ENCODE results near the gene LDLRAD3.

Gene LDLRAD3

DNA sequence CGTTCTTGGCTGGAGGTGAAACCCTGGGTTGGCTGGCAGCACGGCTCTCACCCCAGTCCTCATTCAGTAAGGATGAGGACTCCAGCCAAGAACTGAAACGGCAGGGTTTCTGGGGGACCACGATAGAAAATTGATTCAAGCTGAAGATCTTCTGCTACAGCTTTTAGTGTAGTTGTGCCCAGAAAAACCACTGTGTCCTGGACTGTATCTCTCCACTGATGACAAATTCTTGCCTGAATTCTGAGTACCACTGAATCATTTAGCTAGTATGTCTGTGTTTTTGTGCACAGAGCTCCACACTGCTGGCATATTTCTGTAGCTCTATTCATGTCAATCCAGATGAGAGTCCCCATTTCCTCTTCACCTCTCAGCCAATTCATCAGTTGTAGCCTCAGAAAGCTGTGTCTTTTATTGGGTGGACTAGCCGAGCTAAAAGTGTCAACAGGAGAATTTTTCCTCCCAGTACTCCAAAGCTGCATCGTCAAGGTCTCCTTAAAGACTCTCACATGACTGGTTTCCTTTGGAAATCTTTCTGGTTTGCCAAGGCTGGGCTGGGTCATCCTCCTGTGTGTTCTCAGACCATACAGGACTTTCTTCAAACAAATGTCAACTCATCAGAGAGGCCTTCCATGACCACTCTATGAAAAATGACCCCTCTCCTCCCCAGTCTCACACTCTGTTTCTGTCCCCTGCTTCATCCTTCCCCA is 144.6 kb downstream of the LDLRAD3 start:
- DNase-seq: no peak

DNA sequence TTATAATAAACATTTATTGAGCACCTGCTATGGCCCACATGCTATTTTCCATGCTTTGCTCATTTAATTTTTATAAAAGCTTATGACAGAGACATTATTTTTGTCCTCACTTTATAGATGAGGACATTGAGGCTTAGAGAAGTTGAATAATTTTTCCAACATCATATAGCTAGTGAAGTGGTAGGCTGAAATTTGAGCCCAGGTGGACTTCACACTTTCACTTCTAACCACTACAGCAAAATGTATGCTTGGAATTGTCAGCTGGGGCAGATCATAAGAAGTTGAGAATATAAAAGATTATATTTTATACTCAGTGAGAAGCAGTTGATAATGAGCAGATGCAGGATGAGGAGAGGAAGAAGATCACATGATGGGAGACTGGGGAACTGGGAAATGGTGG is 146.1 kb downstream of the LDLRAD3 start:
- DNase-seq: no peak

DNA sequence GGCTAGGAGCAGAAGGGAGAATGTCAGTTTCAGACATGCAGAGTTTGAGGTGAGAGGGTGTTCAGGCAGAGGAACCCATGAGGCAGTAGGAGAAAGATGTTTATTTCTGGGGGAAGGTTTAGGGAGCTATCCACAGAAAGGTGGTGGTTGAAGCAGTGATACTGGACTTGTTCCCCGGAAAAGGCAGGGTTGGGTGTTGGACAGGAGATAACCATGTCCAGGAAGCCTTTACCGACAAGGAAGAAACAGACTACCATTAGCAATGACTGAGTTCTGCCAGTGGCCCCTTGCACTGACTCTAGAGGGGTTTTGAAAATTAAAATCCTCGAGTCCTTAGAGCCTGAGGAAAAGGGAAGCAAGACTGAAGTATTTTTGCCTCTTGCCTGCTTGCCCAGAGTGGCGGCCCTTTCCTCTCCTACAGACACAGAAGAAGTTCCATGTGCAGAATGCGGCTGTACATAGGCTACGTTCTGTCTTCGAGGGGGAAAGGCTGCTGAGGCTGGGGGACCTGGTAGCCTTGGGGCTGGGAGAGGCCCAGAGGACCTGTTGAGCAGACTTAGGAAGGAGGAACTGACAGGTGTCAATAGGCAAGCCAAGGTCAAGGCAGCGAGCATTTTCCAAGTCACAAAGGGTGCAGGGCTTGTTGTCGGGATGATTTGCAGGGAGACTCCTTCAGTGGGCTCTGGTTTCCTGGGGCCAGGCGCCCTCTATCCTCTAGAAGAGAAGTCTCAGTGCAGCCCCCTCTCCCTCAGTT is 146.7 kb downstream of the LDLRAD3 start:
- DNase-seq: no peak

DNA sequence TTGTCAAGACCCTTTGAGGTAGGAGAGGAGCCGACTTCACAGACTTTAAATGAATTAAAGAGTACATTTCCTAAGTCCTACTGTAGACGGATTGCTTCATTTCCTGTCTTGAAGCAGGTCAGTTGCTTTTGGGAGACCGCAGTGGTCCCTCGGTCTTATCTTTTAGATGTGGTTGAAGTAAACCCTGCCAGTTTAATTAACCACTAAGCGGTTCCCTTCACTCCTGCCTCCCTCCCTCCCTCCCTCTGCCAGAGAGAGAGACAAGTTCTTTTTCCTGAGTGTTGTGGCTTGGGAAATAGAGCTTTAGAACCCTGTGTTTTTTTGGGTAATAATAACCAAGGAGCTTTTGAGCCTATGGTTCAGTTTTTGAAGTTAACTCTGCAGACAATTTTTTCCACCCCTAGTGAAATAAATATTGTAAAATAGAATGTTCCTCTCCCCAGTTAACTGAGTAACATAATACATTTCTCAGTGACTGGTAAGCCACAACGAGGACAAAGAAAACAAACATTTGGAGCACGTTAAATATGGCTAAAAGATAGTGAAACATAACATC is 147.5 kb downstream of the LDLRAD3 start:
- no peak for DNase-seq

DNA sequence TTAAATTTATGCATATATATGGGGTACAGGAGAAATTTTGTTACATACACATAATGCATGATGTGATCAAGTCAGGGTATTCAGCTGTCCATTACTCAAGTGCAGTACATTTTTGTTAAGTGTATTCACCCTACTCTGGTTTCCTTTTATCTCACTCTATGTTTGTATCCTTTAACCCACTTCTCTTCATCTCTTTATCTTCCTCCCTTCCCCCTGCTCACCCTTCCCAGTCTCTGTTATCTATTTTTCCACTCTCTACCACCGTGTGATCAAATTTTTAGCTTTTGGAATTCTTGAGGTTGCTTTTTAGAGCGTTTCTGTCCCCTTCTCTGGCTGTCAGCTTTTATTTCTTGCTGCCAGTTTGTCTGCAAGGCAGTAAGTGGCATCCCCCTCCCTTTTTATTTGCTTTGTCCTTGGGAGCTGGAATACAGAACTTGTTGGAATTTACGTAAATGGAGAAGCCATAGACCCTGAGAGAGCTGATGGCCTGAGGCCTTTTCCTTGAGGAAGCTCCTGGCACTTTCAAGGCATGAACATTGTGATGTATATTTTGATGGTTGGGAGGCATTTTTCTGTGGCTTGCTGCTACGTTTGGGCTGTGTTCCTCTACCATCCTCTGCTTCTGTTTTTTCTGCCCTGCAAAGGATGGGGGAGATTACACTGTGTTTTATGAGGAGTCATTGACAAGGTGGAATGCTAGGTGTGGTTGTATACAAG is 148.6 kb downstream of the LDLRAD3 start:
- no peak for DNase-seq

DNA sequence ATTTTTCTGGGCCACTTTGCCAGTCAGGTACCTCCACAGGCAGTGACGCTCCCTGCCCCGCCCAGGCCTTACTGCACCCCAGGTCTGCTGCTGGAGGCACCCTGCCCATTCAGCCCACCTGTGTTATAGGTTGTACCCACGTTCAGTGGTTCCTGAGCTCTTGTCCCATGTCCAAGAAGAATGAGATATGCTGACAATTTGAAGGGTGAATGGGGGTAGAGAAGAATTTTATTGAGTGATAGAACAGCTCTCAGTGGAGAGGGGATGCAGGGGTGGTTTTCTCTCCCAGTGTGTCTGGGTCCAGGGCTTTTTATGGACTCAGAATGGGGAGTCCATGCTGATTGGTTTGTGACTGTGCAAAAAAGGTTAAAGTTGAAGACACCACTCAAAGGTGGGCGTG is 149.7 kb downstream of the LDLRAD3 start:
- no peak for DNase-seq

DNA sequence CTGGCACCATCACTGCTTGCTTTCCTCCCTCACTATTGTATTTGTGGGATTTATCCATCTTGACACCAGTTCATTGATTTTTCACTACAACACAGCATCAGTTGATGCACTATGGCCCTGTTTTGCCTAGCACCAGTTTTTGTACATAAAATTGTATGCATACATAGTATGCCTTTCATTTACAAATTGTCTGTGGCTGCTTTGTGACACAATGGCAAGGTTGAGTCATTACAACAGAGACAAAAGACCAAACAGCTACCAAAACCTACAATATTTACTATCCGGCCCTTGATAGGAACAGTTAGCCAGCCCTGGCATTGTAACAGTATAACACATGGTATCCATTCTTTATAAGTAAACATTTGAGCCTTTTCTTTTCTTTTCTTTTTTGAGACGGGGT is 150.3 kb downstream of the LDLRAD3 start:
- no peak for DNase-seq

DNA sequence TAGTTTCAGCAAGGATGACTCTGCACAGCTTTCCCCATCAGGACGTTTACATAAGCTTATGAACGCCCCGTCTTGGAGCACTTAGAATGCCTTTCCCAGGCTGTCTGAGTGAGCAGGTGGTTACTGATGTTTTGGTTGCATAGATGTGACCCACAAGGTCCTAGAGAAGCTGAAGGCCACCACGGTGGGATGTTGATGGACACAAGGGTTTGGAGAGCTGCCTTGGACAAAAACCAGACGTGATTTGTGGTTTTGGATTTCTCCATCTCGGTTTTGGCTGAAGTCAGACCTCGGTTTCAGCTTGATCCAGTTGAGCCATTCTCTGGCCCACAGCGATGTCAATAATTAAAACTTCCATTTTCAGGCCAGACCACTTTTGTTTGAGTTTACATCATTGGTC is 151.9 kb downstream of the LDLRAD3 start:
- DNase-seq: no peak

DNA sequence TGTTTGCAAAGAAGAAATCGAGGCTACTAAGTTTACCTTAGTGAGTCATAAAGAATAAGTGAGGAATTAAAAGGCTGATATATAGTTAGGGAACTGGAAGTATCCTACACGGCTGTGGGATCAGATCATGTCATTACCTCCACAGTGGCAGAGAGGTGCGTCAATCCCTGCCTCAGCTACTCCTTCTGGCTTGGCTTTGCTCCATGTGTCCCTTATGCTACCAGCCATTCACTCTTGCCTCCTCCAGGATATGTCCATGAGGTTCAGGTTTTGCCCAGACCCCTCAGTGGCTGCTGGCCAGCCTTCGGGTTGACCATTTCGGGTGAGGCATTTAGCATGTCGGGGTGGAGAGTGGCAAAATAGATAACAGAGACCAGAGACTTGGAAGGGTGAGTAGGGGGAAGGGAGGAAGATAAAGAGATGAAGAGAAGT is 153.4 kb downstream of the LDLRAD3 start:
- no peak for DNase-seq

DNA sequence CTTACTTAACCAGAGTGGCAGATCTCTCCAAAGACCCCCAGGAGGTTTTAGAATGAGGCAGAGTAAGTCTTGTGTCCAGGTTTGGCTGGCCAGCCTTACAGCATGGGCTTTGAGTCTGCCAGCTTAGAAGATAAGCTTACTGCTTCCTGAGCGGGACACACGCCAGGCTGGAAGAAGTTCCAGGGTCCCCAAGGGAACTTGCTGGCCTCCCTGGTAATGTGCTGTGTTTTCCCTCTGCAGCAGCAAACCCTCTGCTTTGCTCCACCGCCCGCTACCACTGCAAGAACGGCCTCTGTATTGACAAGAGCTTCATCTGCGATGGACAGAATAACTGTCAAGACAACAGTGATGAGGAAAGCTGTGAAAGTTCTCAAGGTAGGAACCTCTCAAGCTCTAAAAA is 154.2 kb downstream of the LDLRAD3 start:
- no peak for DNase-seq

DNA sequence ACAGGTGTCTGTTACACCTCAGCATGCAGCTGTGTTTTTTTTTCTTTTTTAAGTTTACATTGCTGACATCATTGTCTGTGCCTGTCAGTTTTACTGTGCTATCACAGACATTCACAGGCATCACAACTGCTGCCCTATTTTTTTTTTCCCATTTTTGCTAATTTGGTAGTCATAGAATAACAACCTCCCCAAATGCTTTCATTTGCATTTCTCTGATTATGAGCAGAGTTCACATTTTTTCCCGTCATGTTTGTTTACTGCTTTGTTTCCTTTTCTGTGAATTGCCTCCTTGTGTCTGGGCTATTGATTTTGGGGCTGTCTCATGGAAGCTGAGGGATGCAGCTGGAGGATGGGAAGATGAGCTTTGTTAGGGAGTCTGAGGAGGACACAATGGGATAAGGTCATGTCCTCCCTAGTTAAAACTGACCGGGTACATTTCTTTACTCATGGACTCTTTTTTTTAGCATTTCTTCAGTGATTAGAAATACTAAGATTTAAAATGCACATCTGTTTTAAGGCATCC is 155.1 kb downstream of the LDLRAD3 start:
- no peak for DNase-seq

DNA sequence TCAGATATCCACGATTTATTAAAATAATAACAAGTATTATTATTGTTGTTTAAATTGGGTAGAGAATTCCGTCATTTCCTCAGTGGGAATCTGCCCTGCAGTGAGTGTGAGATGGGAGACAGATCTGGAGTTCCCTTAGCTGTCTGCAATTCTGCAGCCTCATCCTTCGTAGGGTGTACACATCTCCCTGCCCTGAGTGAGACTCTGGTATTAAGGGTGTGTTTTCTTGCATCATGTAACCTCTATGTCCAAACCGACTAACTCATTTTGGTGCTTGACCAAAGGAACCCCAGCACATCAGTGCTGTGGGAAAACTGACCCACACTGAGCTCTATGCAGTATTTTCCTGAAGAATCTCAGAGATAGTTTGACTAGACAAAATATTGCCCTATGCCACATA is 157.6 kb downstream of the LDLRAD3 start:
- no peak for DNase-seq

DNA sequence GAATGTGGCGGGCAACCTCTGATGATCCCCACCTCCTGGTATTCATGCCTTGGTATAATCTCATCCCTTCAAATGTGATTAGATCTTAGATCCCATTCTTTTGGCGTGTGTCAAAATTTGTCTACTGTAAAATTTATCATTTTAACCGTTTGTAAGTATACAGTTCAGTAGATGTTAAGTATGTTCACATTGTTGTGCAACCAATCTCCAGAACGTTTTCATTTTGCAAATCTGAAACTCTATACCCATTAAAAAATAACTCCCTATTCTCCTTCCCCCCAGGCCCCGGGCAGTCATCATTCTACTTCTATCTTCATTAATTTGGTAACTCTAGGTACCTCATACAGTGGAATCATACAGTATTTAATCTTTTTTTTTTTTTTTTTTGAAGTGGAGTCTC is 159.0 kb downstream of the LDLRAD3 start:
- DNase-seq: no peak

DNA sequence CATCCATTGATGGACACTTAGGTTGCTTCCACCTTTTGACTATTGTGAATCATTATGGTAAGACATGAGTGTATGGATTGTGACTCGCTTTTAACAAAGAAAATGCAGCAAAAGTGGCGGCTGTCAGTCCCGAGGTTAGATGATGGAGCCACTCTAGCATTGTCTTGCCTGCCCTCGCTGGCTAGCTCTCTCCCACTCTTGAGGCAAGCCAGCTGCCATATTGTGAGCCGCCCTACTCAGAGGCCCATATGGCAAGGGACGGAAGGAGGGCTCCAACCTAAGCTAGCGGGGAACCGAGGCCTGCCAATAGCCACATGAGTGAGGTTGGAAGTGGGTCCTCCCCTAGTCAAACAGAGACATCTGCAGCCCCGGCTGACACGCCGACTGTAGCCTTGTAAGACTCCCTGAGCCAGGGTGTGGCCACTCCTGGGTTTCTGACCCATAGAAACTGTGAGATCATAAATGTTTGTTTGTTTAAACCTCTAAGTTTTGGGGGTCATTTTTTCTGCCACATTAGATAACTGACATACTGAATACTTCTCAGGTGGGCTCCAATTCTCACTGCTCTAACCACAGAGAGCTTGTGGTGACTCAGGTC is 160.2 kb downstream of the LDLRAD3 start:
- no peak for DNase-seq

DNA sequence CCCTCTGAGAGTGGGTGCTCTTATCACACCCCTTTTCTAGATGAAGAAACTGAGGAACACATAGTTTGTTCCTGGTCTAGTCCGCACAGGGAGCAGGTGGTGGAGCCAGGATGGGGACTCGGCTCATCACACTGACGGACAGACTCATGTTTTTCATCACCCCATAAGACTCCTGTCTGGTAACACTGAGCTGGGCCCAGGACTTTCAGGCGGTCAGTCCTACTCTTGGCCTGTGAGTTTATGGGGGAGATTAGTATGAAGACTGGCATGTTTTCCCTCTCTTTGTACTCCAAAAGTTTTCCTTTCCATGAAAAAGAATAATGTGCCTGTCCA is 160.8 kb downstream of the LDLRAD3 start:
- DNase-seq: no peak

DNA sequence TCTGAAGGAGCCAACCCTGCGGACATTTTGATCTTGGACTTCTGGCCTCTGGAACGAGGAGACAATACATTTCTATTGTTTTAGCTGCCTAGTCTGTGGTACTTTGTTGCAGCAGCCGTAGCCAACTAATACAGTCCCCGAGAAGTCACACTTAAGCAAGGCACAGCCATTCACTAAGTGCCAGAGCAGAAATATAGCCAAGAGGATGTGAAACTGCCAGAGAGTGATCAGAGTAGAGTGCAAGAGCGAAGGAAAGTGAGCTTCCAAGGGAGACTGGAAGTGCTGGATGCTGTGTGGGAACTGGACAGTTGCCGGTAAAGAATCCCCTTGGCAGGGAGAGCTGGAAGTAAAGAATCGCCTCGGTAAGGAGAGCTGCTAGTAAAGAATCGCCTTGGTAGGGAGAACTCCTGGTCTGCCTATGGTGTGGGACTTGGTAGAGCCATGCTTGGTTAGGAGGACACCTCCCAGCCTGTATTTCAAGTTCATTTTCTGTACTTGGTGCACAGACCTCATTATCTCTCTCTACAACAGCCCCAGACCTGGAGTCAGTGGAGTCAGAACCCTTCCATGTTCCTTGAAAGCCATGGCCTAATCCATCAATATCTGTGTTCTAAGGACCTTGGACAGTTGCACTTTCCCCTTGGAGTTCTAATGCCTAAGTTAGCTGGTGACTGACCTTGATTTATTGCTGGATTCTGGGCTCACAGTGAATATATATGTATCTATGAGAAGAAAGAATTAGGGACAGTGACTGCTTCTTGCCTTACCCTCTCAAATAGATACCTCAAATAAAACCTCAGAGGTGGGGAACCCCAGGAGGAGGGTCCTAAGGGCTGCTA is 162.1 kb downstream of the LDLRAD3 start:
- DNase-seq: no peak

DNA sequence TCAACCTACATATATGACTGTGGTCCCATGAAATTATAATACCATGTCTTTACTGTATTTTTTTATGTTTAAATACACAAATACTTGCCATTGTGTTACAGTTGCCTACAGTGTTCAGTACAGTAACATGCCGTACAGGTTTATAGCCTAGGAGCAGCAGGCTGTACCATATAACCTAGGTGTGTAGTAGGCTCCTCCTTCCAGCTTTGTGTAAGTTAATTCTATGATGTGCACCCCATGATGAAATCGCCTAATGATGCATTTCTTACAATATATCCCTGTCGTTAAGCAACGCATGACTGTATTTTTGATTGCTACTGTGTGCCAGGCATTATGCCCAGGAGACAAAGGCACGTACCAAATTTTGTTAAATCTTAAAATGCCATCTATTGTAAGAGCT is 163.7 kb downstream of the LDLRAD3 start:
- DNase-seq: no peak

DNA sequence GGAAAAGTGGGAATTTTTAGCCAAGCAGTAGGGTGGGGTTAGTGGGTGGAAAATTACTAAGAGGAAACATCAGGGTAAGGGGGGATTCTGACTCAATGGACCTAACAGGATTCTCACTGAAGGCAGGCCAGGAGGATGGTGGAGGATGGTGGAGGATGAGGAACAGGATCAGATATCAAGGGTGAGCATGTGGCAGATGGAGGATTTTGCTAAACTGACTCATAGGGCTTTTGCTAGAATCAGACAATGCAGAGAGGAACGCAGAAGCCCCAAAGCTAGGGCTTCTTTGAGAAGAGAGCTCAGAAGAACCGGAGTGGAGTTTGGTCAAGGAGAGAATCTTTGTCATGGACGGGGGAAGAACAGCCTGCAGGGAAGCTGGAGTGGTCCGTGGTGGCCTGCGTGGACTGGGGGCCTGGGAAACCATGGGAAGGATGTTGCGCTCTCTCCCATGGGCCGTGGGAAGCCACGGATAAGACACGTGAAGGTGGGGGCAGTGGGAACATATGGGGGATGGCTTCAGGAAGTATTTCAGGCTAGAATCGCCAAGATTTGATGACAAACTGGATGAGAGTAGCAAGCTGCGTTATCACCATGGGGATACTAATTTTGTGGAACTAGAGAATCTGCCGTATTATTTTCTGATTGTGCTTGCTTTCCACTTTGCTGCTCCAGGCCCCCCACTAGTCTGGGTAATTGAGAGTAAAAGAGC is 165.2 kb downstream of the LDLRAD3 start:
- DNase-seq: no peak

DNA sequence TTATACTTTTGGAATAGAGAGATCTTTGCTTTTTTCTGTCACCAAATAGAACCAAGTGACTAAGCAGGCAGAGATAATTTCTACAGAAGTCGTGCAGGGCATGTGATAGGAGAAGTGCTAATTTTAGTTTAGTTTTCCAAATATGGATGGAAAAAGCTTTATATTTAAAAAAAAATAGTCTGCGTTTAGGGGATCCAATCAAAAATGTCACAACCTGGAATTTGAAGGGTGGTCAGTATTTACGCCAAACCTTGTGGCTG is 165.7 kb downstream of the LDLRAD3 start:
- DNase-seq: no peak

DNA sequence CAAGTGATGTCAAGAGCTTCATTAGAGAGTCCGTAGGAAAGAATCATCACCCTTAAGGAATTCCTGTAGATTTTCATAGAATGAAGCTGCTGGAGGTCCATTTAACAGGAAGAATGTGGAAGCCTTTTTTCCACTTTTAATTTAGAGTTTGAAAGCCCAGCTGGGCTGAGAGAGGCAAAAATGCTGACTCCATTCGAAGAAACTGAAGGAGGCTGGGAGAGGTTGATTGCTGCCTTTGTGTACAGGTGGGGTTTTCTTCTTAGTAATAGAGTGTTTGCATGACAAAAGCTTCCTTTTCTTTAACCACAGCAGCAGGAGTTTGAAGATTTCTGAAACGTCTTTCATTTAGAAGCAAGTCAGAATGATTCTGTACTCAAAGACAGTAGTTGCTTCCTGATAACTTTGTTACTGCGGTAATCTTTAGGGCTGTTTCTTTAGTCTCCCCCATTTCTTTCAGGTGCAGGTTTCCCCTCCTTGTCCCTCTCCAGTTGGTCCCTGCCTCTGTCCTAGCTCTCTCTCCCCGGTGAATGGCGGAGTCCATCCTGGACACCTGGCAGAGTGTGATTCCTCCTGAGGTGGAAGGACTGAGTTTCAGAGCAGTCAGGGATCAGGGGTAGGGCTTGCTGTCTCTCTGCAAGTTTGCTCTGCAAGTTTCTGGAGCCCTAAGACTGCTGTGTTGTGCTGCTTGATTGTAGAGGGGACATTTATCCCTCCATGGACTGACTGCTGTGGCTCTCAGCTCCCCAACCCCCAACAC is 166.2 kb downstream of the LDLRAD3 start:
- DNase-seq: no peak

Data from activated T-cell treated with anti-CD3 and anti-CD28 coated beads for 4 hours (primary cell).